ENCODE measurements around the gene HAGHL. TPM values are rescaled to one million over a fixed set of nuclear protein-coding genes. Genes with fewer than 3 reads are reported as not detected.

HAGHL gene
- total RNA-seq, 2 experiments from 2014 or later = 5.0 to 5.7 TPM

GRCh38 chr16:714558-715476, 12.1 kb upstream of the HAGHL start, which contains the start of gene METRN:
METRN (plus strand) TSS chr16:715118; CDS start chr16:715290, 172 bp downstream.
- peaks cover 26% of the 10 kb centered on the region for H3K27me3 Mint-ChIP-seq
- POLR2A ChIA-PET = interaction anchor here (1.0 kb wide), 1 partner anchor 73 kb away, joined by 3 read pairs; the partner anchor contains the start of genes CHTF18 and RPUSD1
- peak within 1 kb of the TSS; percentile 13 for H3K4me3 Mint-ChIP-seq

DNA sequence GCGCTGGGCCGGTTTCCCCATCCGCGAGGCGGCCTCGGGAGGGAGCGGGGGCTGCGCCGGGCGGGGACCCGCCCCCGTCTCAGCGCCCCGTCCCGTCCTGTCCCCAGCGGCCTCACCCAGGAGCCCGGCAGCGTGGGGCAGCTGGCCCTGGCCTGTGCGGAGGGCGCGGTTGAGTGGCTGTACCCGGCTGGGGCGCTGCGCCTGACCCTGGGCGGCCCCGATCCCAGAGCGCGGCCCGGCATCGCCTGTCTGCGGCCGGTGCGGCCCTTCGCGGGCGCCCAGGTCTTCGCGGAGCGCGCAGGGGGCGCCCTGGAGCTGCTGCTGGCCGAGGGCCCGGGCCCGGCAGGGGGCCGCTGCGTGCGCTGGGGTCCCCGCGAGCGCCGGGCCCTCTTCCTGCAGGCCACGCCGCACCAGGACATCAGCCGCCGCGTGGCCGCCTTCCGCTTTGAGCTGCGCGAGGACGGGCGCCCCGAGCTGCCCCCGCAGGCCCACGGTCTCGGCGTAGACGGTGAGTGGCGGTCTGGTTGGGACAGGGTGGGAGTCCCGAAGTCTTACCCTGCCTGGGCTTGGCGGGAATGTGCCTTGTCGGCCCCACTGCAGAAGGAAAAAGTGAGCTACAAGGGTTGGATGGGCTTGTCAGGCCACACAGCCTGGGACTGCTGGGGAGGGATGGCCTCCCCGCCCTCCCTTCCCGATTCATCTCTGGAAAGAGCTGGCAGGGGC, 11.3 kb upstream of the HAGHL start:
- POLR2A ChIA-PET = interaction anchor here (1.0 kb wide), 1 partner anchor 73 kb away, joined by 3 read pairs; the partner anchor contains the start of genes CHTF18 and RPUSD1
- H3K4me3 Mint-ChIP-seq = peak overlapping the region; percentile 13
- CTCF ChIA-PET = interaction anchor here (0.6 to 1.6 kb wide), 9 partner anchors 10 to 70 kb away, joined by 3 to 7 read pairs (median 3); partner anchors contain the start of genes CCDC78 and CIAO3
- H3K9me3 Mint-ChIP-seq = no peaks in the 10 kb centered on the region
- H3K27ac Mint-ChIP-seq = no peak overlapping the region
- peaks cover 24% of the 10 kb centered on the region for H3K27me3 Mint-ChIP-seq
- peaks cover 17% of the 10 kb centered on the region for H3K4me1 Mint-ChIP-seq
- DNase-seq = no peak
- H3K36me3 Mint-ChIP-seq (ENCODE audit: low read depth) = no peaks in the 10 kb centered on the region

More at GRCh38 chr16:714558-715476, 12.1 kb upstream of the HAGHL start, which contains the start of gene METRN:
- CTCF ChIA-PET = interaction anchor here (0.6 to 1.3 kb wide), 5 partner anchors 8 to 70 kb away, joined by 3 read pairs; no protein-coding TSS in a partner anchor
- Mint-ChIP-seq H3K4me1 (peaks cover 9% of the 10 kb centered on the region), H3K36me3 (ENCODE audit: low read depth) (no peaks in the 10 kb centered on the region), H3K27ac (no peak within 1 kb of the TSS), H3K9me3 (no peaks in the 10 kb centered on the region)
- peak; percentile 89 for DNase-seq

DNA sequence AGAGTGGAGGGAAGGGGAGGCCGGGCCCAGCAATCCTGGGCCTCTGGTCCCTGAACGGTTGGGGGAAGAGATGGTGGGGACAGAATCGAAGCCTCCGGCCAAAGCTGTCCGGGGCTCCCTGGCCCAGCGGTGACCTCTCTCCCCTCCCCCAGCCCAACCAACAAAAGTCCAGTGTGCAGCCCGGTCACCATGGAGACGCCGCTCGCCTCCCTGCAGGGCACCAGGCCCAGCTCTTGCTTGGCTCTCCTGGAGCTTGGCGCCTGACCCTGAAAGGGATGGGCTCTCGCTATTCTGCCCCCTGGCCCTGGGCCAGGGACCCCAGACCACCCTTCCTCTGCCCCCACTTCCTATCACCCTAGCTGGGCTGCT, 10.7 kb upstream of the HAGHL start:
- ChIA-PET POLR2A (no interaction called here), CTCF (interaction anchor here (0.9 to 1.6 kb wide), 6 partner anchors 10 to 70 kb away, joined by 3 to 7 read pairs (median 4); partner anchors contain the start of genes CCDC78 and CIAO3)
- Mint-ChIP-seq H3K4me3 (peak overlapping the region; percentile 25), H3K9me3 (no peaks in the 10 kb centered on the region), H3K36me3 (ENCODE audit: low read depth) (no peaks in the 10 kb centered on the region), H3K27me3 (peaks cover 23% of the 10 kb centered on the region), H3K27ac (no peak overlapping the region), H3K4me1 (peaks cover 17% of the 10 kb centered on the region)
- DNase-seq = no peak

DNA sequence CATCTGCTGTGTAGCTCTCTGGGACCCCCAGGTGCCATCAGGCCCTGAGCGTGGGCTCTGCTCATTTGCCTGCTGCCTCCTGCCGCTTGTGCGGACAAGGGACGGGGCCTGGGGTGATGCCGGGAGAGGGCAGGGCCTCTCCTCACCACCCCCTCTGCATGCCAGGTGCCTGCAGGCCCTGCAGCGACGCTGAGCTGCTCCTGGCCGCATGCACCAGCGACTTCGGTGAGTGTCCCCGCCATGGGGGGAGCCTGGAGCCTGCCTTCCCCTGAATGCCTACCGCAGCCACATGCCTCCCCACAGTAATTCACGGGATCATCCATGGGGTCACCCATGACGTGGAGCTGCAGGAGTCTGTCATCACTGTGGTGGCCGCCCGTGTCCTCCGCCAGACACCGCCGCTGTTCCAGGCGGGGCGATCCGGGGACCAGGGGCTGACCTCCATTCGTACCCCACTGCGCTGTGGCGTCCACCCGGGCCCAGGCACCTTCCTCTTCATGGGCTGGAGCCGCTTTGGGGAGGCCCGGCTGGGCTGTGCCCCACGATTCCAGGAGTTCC, 10.1 kb upstream of the HAGHL start:
- POLR2A ChIA-PET = no interaction called here
- no peak for DNase-seq
- no peak overlapping the region for H3K27ac Mint-ChIP-seq
- CTCF ChIA-PET = interaction anchor here (1.3 to 1.6 kb wide), 4 partner anchors 9 to 69 kb away, joined by 4 to 7 read pairs (median 4); partner anchors contain the start of gene CCDC78
- peaks cover 18% of the 10 kb centered on the region for H3K4me1 Mint-ChIP-seq
- no peak overlapping the region for H3K4me3 Mint-ChIP-seq
- no peaks in the 10 kb centered on the region for H3K9me3 Mint-ChIP-seq
- peaks cover 21% of the 10 kb centered on the region for H3K27me3 Mint-ChIP-seq
- H3K36me3 Mint-ChIP-seq (ENCODE audit: low read depth) = no peaks in the 10 kb centered on the region

DNA sequence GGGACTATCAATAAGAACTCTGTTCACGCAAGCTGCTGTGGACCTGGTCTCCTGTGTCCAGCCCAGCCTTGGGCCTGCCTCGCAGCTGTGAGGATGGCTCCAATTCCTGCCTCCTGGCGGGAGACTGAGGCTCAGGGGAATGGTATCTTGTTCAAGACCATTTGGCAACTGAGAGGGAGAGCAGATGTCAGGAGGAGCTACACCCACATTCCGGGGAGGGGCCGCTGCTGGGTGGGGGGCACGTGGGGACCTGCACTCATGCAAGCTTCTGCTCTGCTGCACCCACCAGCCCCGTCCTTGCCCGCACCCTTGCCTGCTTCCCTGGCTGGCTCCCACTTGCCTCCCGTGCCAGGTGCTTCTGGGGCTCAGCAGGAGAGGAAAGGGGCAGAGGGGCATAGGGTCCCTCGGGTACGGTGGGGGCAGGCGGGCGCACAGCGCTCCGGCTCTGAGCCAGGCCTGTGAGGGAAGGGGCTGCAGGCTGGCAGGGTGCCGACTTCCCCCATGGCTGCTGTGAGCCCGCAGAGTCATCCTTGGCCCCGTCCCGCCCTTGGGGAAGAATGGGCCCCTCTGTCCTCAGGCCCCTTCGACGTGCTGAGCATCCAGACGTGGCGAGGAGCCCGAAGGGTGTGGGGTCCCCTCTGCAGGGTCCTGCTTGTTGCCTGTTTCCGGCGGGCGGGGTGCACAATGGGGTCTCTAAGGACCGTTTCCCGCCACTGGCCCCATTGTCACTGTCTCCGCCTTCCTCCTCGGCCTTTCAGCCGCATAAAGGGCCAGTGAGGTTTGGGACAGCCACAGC, 9.3 kb upstream of the HAGHL start:
- Mint-ChIP-seq H3K27ac (no peak overlapping the region), H3K4me1 (peaks cover 19% of the 10 kb centered on the region)
- CTCF ChIA-PET = interaction anchor here (1.6 kb wide), 1 partner anchor 68 kb away, joined by 7 read pairs; no protein-coding TSS in a partner anchor

GRCh38 chr16:718389-718788, 8.5 kb upstream of the HAGHL start:
- CTCF ChIA-PET = no interaction called here
- Mint-ChIP-seq H3K36me3 (ENCODE audit: low read depth) (no peaks in the 10 kb centered on the region), H3K4me3 (no peak overlapping the region), H3K9me3 (no peaks in the 10 kb centered on the region), H3K27ac (no peak overlapping the region), H3K4me1 (peaks cover 17% of the 10 kb centered on the region), H3K27me3 (peaks cover 16% of the 10 kb centered on the region)
- DNase-seq = no peak
- POLR2A ChIA-PET = no interaction called here

More for the DNA sequence above, 9.3 kb upstream of the HAGHL start:
- no peaks in the 10 kb centered on the region for H3K36me3 Mint-ChIP-seq (ENCODE audit: low read depth)
- POLR2A ChIA-PET = no interaction called here
- H3K9me3 Mint-ChIP-seq = no peaks in the 10 kb centered on the region
- H3K4me3 Mint-ChIP-seq = no peak overlapping the region
- no peak for DNase-seq
- H3K27me3 Mint-ChIP-seq = peaks cover 19% of the 10 kb centered on the region

- Mint-ChIP-seq H3K4me1 (peaks cover 16% of the 10 kb centered on the region), H3K36me3 (ENCODE audit: low read depth) (no peaks in the 10 kb centered on the region), H3K4me3 (no peak overlapping the region), H3K27me3 (peaks cover 12% of the 10 kb centered on the region), H3K9me3 (no peaks in the 10 kb centered on the region), H3K27ac (no peak overlapping the region)
- POLR2A ChIA-PET = no interaction called here
- DNase-seq = no peak
- CTCF ChIA-PET = interaction anchor here (1.9 kb wide), 1 partner anchor 17 kb away, joined by 9 read pairs; no protein-coding TSS in a partner anchor
These were observed 8.0 kb upstream of the HAGHL start for GRCh38 chr16:718922-719321.

- H3K36me3 Mint-ChIP-seq (ENCODE audit: low read depth) = no peaks in the 10 kb centered on the region
- peaks cover 10% of the 10 kb centered on the region for H3K27me3 Mint-ChIP-seq
- CTCF ChIA-PET = interaction anchor here (0.6 to 2.2 kb wide), 5 partner anchors 8 to 897 kb away, joined by 3 to 9 read pairs (median 5); partner anchors contain the start of gene CIAO3
- peak overlapping the region; percentile 76 for H3K27ac Mint-ChIP-seq
- H3K4me1 Mint-ChIP-seq = peaks cover 14% of the 10 kb centered on the region
- peak overlapping the region; percentile 68 for H3K4me3 Mint-ChIP-seq
- POLR2A ChIA-PET = interaction anchor here (1.0 kb wide), 1 partner anchor 84 kb away, joined by 3 read pairs; the partner anchor contains the start of gene METTL26
- no peak for DNase-seq
- H3K9me3 Mint-ChIP-seq = no peaks in the 10 kb centered on the region
These were observed 7.0 kb upstream of the HAGHL start for GRCh38 chr16:719815-720446.

DNA sequence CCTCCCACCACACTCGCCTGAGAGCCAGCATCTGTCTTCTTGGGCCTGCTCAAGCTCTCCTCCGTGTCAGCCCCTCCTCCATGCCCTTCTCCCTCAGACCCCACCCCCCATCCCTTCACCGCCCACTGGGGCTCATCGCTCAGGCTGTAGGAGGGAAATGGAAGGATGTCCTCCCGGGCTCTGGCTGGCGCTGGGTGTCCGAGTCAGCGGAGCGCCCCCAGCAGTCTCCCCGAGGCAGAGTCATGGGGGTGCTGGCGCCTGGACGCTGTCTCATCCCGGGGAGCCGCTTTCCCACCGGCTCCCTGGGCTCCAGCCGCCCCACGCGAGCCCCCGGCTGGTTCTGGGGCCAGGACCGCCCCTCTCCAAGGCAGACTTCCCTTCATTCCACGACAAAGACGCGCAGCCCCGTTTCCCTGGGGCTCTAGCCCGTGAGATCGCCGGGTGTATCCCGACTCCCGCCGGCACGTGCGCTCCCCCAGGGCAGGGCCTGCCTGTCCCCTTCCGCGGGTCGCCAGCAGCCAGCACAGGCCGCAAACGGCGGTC, 6.4 kb upstream of the HAGHL start:
- POLR2A ChIA-PET = interaction anchor here (1.0 kb wide), 1 partner anchor 84 kb away, joined by 3 read pairs; the partner anchor contains the start of gene METTL26
- Mint-ChIP-seq H3K27me3 (peaks cover 10% of the 10 kb centered on the region), H3K9me3 (no peaks in the 10 kb centered on the region), H3K4me1 (peaks cover 14% of the 10 kb centered on the region), H3K4me3 (peak overlapping the region; percentile 68), H3K36me3 (ENCODE audit: low read depth) (no peaks in the 10 kb centered on the region), H3K27ac (peak overlapping the region; percentile 76)
- peak; percentile 39 for DNase-seq
- CTCF ChIA-PET = interaction anchor here (0.6 to 2.2 kb wide), 7 partner anchors 8 to 896 kb away, joined by 3 to 9 read pairs (median 5); partner anchors contain the start of genes CHTF18, CIAO3 and RPUSD1

- Mint-ChIP-seq H3K27ac (peak within 1 kb of the TSS; percentile 76), H3K4me3 (peak within 1 kb of the TSS; percentile 68), H3K36me3 (ENCODE audit: low read depth) (no peaks in the 10 kb centered on the region), H3K27me3 (peaks cover 6% of the 10 kb centered on the region), H3K9me3 (no peaks in the 10 kb centered on the region), H3K4me1 (peaks cover 14% of the 10 kb centered on the region)
- POLR2A ChIA-PET = interaction anchor here (0.8 to 1.1 kb wide), 3 partner anchors 26 to 85 kb away, joined by 3 to 4 read pairs (median 3); partner anchors contain the start of gene METTL26
- CTCF ChIA-PET = interaction anchor here (0.6 to 2.2 kb wide), 7 partner anchors 9 to 895 kb away, joined by 3 to 9 read pairs (median 4); partner anchors contain the start of genes CHTF18, CIAO3 and RPUSD1
- DNase-seq = peak; percentile 68
These were observed 5.7 kb upstream of the HAGHL start, which contains the start of gene ANTKMT for GRCh38 chr16:720990-721764. ANTKMT (plus strand) TSS chr16:721146; CDS start chr16:721275, 129 bp downstream.
